A549 (cell line): ENCODE results near the gene HIPK1. TPM values are rescaled to one million over a fixed set of nuclear protein-coding genes. Genes with fewer than 3 reads are reported as not detected.
"Not testable (repeated sequence)": the region's sequence is repeated elsewhere in the genome, so short reads cannot be mapped to it uniquely, and the experiment has no call there.

ENCODE experiments used
- ATAC-seq, 2 experiments: fragments of 200-7000 bp in 1 of 2; fragments of >200 bp in 1 of 2; cut with Nextera tagmentation in 1 of 2; cut with Tn5 transposase in 1 of 2; 3 replicates each; pipeline versions ENCODE4 v1.8.0 to v1.9.1; 2018 to 2020; ENCODE audit warnings: mild to moderate bottlenecking in 1 of 2, moderate library complexity in 1 of 2
- CTCF ChIA-PET: fragments of 300-600 bp; sonication (Branson Sonifier 250); formaldehyde crosslinking; extraction: SDS; loops from one replicate; lab custom pipeline; 2021; ENCODE audit warnings: antibody characterized with exemption, inconsistent platforms; lab: Yijun Ruan, JAX
- POLR2A ChIA-PET: fragments of 350-600 bp; formaldehyde crosslinking; extraction: SDS; loops from one replicate; lab custom pipeline; 2021; ENCODE audit warnings: antibody characterized with exemption, inconsistent platforms; lab: Yijun Ruan, JAX
- DNase-seq, 2 experiments: peaks; one replicate each; pipeline versions ENCODE4 v3.0.0 to v3.0.0-alpha.2; 2011 to 2016; ENCODE audit warnings: low read depth in 1 of 2, low spot score in 1 of 2
- FAIRE-seq: peaks from 2 replicates; lab custom pipeline; 2011; peaks lifted over from hg19 to GRCh38; lab: Jason Lieb, UNC
- H3K27ac ChIP-seq, 2 experiments: fragments of >200 bp; sonication (Bioruptor Twin); formaldehyde crosslinking; 3 replicates each; pipeline ENCODE4 v1.5.1; 2016 to 2017
- H3K4me1 ChIP-seq: fragments of >200 bp; sonication (Bioruptor Twin); formaldehyde crosslinking; 3 replicates; pipeline ENCODE4 v1.6.1; 2016
- H3K4me2 ChIP-seq: fragments of >200 bp; sonication (Bioruptor Twin); formaldehyde crosslinking; 3 replicates; pipeline ENCODE4 v1.6.1; 2016
- H3K4me3 ChIP-seq: fragments of >200 bp; sonication (Bioruptor Twin); formaldehyde crosslinking; 3 replicates; pipeline ENCODE4 v1.5.1; 2016
- H3K9me3 ChIP-seq: fragments of >200 bp; sonication (Bioruptor Twin); formaldehyde crosslinking; 3 replicates; pipeline ENCODE4 v1.6.1; 2016
- BHLHE40 ChIP-seq: IDR thresholded peaks from 2 replicates; pipeline ENCODE4 v1.6.1; 2012; ENCODE audit warnings: low read depth, low read length, inconsistent platforms
- ESRRA ChIP-seq: fragments of 150-350 bp; IDR thresholded peaks from 2 replicates; pipeline ENCODE4 v1.6.1; 2014; ENCODE audit warnings: mild to moderate bottlenecking, low read length, borderline replicate concordance
- HDAC2 ChIP-seq: fragments of 200-600 bp; sonication (generic); IDR thresholded peaks from 2 replicates; pipeline ENCODE4 v1.6.1; 2016
- HEYL ChIP-seq: fragments of 250-450 bp; sonication (Bioruptor Pico); IDR thresholded peaks from 2 replicates; pipeline ENCODE4 v1.8.0; 2021; ENCODE audit warnings: mild to moderate bottlenecking, moderate library complexity
- MAFK ChIP-seq: fragments of 450-650 bp; IDR thresholded peaks from 2 replicates; pipeline ENCODE4 v1.6.1; 2014; ENCODE audit not compliant: partially characterized antibody
- MYC ChIP-seq: IDR thresholded peaks from 2 replicates; pipeline ENCODE4 v1.6.1; 2012; ENCODE audit warnings: mild to moderate bottlenecking, inconsistent platforms, low read length, improper control_type of control experiment, borderline replicate concordance
- POLR2A ChIP-seq: IDR thresholded peaks from 2 replicates; pipeline ENCODE4 v1.6.1; 2012; ENCODE audit warnings: mild to moderate bottlenecking, low read length
- RAD21 ChIP-seq, 2 experiments: fragments of >200 bp in 1 of 2; sonication (Bioruptor Twin) in 1 of 2; formaldehyde crosslinking in 1 of 2; IDR thresholded peaks in 1 of 2; conservative IDR thresholded peaks in 1 of 2; 2 replicates in 1 of 2; 3 replicates in 1 of 2; pipeline ENCODE4 v1.6.1; 2012 to 2018; ENCODE audit warnings: inconsistent platforms in 1 of 2
- RFX5 ChIP-seq: fragments of 450-650 bp; IDR thresholded peaks from 2 replicates; pipeline ENCODE4 v1.7.1; 2014; ENCODE audit warnings: antibody characterized with exemption, mild to moderate bottlenecking, moderate library complexity
- WGBS: methylation state at CpG from one replicate; pipeline ENCODE4 v1.1.6; 2017; ENCODE audit errors: missing lambda C conversion rate; 5-methylcytosine and 5-hydroxymethylcytosine counted together
- polyA plus RNA-seq, 4 experiments: library from polyadenylated mRNA; depleted of rRNA in 3 of 4; stranded (reverse); fragments of >200 nt; fragmentation: RNase III in 1 of 4; extraction: RNeasy Plus Mini Kit Qiagen cat#74134 plus additional on column Dnase treatment in 1 of 4; gene quantifications; 2 replicates in 3 of 4; 3 replicates in 1 of 4; pipeline ENCODE4 v1.2.3, GENCODE V29; 2011 to 2017
- TF ChIP-seq, protein P1 (sequence below): fragments of >200 bp; sonication (Bioruptor Twin); formaldehyde crosslinking; IDR thresholded peaks from 2 replicates; pipeline ENCODE4 v1.6.1; 2016
- TF ChIP-seq, protein P2 (sequence below): IDR thresholded peaks from 2 replicates; pipeline ENCODE4 v1.6.1; 2012; ENCODE audit warnings: low read depth, borderline replicate concordance
- TF ChIP-seq, protein P3 (sequence below): fragments of >200 bp; sonication (Bioruptor Twin); formaldehyde crosslinking; IDR thresholded peaks from 3 replicates; pipeline ENCODE4 v1.5.1; 2016
- TF ChIP-seq, protein P4 (sequence below): fragments of >200 bp; sonication (Bioruptor Twin); formaldehyde crosslinking; IDR thresholded peaks from 3 replicates; pipeline ENCODE4 v1.6.1; 2016

The HIPK1 gene
- polyA plus RNA-seq, 2 of the 4 experiments (the other 2 are of a cell fraction): 11.3 to 27.4 TPM

DNA sequence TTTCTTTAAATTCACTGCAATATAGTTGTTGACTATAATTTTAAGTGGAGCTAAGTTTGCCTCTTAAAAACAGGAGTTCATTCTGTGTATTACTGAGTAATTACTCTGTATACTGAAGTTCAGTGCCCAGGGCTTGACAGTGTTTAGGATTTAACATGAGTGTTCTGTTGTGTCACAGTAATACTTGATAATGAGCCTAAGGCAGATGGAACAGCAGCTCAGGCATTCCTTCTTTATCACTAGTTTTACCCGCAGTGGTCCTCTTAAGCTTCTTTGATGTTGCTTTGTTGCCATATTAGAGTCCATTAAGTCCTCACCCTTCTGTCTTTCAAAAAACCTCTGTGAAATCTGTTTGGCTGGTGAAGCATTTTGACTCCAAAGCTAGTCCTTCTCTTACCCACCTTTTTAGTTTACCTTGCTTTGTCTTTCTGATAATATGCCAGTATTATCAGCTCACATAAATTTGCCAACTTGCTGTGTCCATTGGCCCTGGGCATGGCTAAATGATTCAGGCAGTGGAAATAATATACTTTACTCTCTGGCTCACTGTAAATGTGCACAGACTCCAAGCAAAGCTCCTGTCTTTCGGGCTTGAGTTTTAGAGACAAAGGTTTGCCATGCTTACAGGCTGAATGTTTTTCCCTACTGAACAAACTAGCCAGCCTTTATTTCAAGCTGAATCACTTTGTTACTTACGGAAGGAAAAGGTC, 17.7 kb downstream of the HIPK1 start:
- ATAC-seq: no peak
- CTCF ChIA-PET: interaction anchor here (1.0 kb wide), 2 partner anchors 19 to 30 kb away, joined by 3 read pairs; no protein-coding TSS in a partner anchor
- Histone ChIP-seq H3K27ac (no peak overlapping the region), H3K4me1 (peaks cover 3% of the 10 kb centered on the region; the same call in 1 of the 3 replicates), H3K4me3 (no peak overlapping the region), H3K9me3 (0 out of 3 replicates have a peak, but pooled peaks cover 3% of the 10 kb centered on the region), H3K4me2 (no peak overlapping the region)
- no peak for FAIRE-seq
- 81% methylated on average over 3 of the region's 3 CpGs for WGBS
- POLR2A ChIA-PET: no interaction called here
- DNase-seq: no peak
- no peak for TF ChIP-seq ESRRA
- TF ChIP-seq RAD21 (conservative IDR thresholded peaks at IDR 0.05 in 1 of 2, IDR thresholded peaks at IDR 0.05 in 1 of 2): no peak
- TF ChIP-seq, protein P1, sequence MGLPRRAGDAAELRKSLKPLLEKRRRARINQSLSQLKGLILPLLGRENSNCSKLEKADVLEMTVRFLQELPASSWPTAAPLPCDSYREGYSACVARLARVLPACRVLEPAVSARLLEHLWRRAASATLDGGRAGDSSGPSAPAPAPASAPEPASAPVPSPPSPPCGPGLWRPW: no peak
- TF ChIP-seq, protein P2, sequence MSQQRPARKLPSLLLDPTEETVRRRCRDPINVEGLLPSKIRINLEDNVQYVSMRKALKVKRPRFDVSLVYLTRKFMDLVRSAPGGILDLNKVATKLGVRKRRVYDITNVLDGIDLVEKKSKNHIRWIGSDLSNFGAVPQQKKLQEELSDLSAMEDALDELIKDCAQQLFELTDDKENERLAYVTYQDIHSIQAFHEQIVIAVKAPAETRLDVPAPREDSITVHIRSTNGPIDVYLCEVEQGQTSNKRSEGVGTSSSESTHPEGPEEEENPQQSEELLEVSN: no peak
- TF ChIP-seq MYC: no peak
- no peak for TF ChIP-seq HDAC2
- no peak for TF ChIP-seq POLR2A

DNA sequence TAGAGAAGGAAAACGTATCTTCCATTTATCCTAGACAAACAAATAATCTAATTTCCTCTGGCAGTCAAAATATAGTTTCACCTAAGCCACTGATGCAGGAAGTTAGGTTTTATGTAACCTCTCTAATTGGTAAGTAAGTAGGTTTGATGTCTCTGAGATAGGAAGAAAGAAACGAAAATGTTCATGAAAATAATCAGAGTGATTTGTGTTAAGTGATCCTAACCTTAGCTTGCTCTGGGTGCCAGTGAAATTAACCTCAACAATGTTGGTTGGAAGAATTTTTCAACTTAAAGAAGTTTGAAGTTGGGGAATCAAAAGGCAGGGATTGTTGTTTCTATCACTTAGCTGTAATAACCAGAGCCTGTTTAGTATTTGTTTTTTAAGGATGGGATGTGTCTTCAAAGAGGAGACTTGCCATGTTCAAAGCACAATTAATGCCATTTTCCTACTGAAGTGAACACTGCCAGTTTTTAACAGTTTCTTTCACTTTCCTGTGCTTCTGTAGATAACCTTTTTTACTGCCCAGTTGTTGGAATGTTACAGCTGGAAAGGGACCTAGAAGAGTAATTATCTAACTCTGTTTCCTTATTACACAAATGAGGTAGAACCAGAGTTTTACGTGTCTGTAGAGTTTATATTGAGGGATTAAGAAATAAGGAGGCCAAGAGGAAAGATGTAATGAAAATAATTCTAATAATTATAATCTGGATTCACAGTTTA, 18.4 kb downstream of the HIPK1 start:
- no peak for FAIRE-seq
- no peak for TF ChIP-seq HDAC2
- ChIA-PET POLR2A (no interaction called here), CTCF (interaction anchor here (0.7 to 1.0 kb wide), 2 partner anchors 31 kb away, joined by 3 read pairs; no protein-coding TSS in a partner anchor)
- Histone ChIP-seq H3K9me3 (0 out of 3 replicates have a peak, but pooled peaks cover 3% of the 10 kb centered on the region), H3K4me3 (no peak overlapping the region), H3K27ac (no peak overlapping the region), H3K4me1 (peaks cover 3% of the 10 kb centered on the region; the same call in 1 of the 3 replicates), H3K4me2 (no peak overlapping the region)
- ATAC-seq: no peak
- no peak for DNase-seq
- WGBS: 62% methylated on average over 3 of the region's 3 CpGs

DNA sequence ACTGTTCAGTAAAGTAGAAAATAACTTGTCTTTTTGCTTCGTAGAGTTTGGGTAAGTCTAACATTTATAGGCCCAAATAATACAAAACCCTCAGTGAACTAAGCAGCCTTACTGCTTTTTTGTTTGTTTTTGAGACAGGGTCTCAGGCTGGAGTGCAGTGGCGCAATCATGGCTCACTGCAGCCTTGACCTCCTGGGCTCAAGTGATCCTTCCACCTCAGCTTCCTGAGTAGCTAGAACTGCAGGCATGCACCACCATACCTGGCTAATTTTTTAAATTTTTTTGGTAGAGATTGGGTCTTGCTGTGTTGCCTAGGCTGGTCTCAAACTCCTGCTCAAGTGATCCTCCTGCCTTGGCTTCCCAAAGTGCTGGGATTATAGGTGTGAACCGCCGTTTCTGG, 19.0 kb downstream of the HIPK1 start:
- FAIRE-seq, ATAC-seq: not testable (repeated sequence)

DNA sequence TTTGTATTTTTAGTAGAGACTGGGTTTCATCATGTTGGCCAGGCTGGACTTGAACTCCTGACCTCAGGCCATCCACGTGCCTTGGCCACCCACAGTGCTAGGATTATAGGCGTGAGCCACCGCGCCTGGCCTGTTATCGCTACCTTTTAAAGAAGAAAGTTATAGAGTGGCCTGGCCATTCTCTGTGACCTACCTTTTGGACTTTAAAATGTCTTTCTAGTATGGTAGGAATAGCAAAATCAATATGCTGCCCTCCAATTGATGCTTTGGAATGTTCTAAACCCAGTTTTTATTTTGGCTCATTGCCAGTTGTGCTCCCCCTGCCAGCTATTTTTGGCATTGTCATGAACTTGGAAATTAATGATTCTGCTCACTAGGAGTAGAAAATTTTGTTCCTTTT, 19.9 kb downstream of the HIPK1 start:
- Histone ChIP-seq H3K4me3 (no peak overlapping the region), H3K9me3 (0 out of 3 replicates have a peak, but pooled peaks cover 3% of the 10 kb centered on the region), H3K4me1 (peaks cover 3% of the 10 kb centered on the region; the same call in 1 of the 3 replicates), H3K4me2 (no peak overlapping the region), H3K27ac (no peak overlapping the region)
- CTCF ChIA-PET: interaction anchor here (0.6 to 0.9 kb wide), 2 partner anchors 14 to 17 kb away, joined by 3 read pairs; no protein-coding TSS in a partner anchor
- TF ChIP-seq HEYL (CRISPR knock-in tag): no peak
- TF ChIP-seq RFX5: no peak
- no peak for TF ChIP-seq MAFK
- TF ChIP-seq BHLHE40: no peak
- TF ChIP-seq, protein P1: no peak
- TF ChIP-seq, protein P3, sequence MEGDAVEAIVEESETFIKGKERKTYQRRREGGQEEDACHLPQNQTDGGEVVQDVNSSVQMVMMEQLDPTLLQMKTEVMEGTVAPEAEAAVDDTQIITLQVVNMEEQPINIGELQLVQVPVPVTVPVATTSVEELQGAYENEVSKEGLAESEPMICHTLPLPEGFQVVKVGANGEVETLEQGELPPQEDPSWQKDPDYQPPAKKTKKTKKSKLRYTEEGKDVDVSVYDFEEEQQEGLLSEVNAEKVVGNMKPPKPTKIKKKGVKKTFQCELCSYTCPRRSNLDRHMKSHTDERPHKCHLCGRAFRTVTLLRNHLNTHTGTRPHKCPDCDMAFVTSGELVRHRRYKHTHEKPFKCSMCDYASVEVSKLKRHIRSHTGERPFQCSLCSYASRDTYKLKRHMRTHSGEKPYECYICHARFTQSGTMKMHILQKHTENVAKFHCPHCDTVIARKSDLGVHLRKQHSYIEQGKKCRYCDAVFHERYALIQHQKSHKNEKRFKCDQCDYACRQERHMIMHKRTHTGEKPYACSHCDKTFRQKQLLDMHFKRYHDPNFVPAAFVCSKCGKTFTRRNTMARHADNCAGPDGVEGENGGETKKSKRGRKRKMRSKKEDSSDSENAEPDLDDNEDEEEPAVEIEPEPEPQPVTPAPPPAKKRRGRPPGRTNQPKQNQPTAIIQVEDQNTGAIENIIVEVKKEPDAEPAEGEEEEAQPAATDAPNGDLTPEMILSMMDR: peak; percentile 8; the same call in 1 of the 3 replicates
- TF ChIP-seq, protein P4, sequence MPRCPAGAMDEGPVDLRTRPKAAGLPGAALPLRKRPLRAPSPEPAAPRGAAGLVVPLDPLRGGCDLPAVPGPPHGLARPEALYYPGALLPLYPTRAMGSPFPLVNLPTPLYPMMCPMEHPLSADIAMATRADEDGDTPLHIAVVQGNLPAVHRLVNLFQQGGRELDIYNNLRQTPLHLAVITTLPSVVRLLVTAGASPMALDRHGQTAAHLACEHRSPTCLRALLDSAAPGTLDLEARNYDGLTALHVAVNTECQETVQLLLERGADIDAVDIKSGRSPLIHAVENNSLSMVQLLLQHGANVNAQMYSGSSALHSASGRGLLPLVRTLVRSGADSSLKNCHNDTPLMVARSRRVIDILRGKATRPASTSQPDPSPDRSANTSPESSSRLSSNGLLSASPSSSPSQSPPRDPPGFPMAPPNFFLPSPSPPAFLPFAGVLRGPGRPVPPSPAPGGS: no peak
- DNase-seq (no peak), FAIRE-seq (no peak), ATAC-seq (no peak)
- POLR2A ChIA-PET: interaction anchor here (0.7 kb wide), 1 partner anchor 261 kb away, joined by 3 read pairs; no protein-coding TSS in a partner anchor
- 89% methylated on average over 5 of the region's 5 CpGs for WGBS

More for the DNA sequence above, 19.0 kb downstream of the HIPK1 start:
- H3K27ac ChIP-seq, H3K9me3 ChIP-seq, H3K4me2 ChIP-seq, H3K4me3 ChIP-seq, H3K4me1 ChIP-seq, DNase-seq: not testable (repeated sequence)
- ChIA-PET POLR2A (interaction anchor here (0.7 kb wide), 1 partner anchor 261 kb away, joined by 3 read pairs; no protein-coding TSS in a partner anchor), CTCF (interaction anchor here (0.6 to 0.7 kb wide), 2 partner anchors 30 to 112 kb away, joined by 3 read pairs; no protein-coding TSS in a partner anchor)
- 85% methylated on average over 4 of the region's 4 CpGs for WGBS
